SK-N-SH (cell line): ENCODE results near the gene FDXACB1.

Experiments used
- CHD2 ChIP-seq: fragments of 150-350 bp; IDR thresholded peaks from 2 replicates; pipeline ENCODE4 v1.6.1; 2018; ENCODE audit warnings: low read length; ENCODE audit not compliant: partially characterized antibody
- CTCF ChIP-seq: fragments of 200-600 bp; sonication (generic); IDR thresholded peaks from 2 replicates; pipeline ENCODE4 v1.6.1; 2017; ENCODE audit warnings: antibody characterized with exemption, mild to moderate bottlenecking, moderate library complexity
- EP300 ChIP-seq, 2 experiments: IDR thresholded peaks; 2 replicates each; pipeline versions ENCODE4 v1.4.0 to v1.6.1; 2012; ENCODE audit warnings: borderline replicate concordance in 1 of 2, low read depth in 1 of 2, low read length in 1 of 2
- GABPA ChIP-seq: IDR thresholded peaks from 2 replicates; pipeline ENCODE4 v1.4.0; 2012; ENCODE audit warnings: low read depth, mild to moderate bottlenecking
- POLR2AphosphoS5 ChIP-seq: IDR thresholded peaks from 2 replicates; pipeline ENCODE4 v1.6.1; 2012; ENCODE audit warnings: low read depth, low read length
- RAD21 ChIP-seq: IDR thresholded peaks from 2 replicates; pipeline ENCODE4 v1.6.1; 2012; ENCODE audit warnings: mild to moderate bottlenecking, low read length
- RCOR1 ChIP-seq: fragments of 150-350 bp; IDR thresholded peaks from 2 replicates; pipeline ENCODE4 v1.6.1; 2017; ENCODE audit warnings: antibody characterized with exemption, low read length
- REST ChIP-seq: IDR thresholded peaks from 2 replicates; pipeline ENCODE4 v1.6.1; 2012; ENCODE audit warnings: mild to moderate bottlenecking, low read depth, low read length, moderate library complexity
- RFX5 ChIP-seq: IDR thresholded peaks from 2 replicates; pipeline ENCODE4 v1.6.1; 2012; ENCODE audit warnings: mild to moderate bottlenecking, improper control_type of control experiment, low read length
- SMC3 ChIP-seq: IDR thresholded peaks from 2 replicates; pipeline ENCODE4 v1.6.1; 2012; ENCODE audit warnings: low read depth, low read length, improper control_type of control experiment
- TAF1 ChIP-seq: IDR thresholded peaks from 2 replicates; pipeline ENCODE4 v1.6.1; 2012; ENCODE audit warnings: low read depth, mild to moderate bottlenecking, low read length, moderate library complexity, borderline replicate concordance
- USF2 ChIP-seq: fragments of 150-350 bp; IDR thresholded peaks from 2 replicates; pipeline ENCODE4 v1.6.1; 2017; ENCODE audit warnings: antibody characterized with exemption, low read length, low read depth, borderline replicate concordance
- YY1 ChIP-seq: IDR thresholded peaks from 2 replicates; pipeline ENCODE4 v1.4.0; 2012; ENCODE audit warnings: low read depth, mild to moderate bottlenecking
- ZBTB33 ChIP-seq: IDR thresholded peaks from 2 replicates; pipeline ENCODE4 v1.4.0; 2012; ENCODE audit warnings: low read depth, borderline replicate concordance

GRCh38 chr11:111911563-111912401, 32.8 kb upstream of the FDXACB1 start, which contains the start of gene CRYAB:
- TF ChIP-seq YY1, result no peak
- no peak for TF ChIP-seq CTCF
- no peak for TF ChIP-seq POLR2AphosphoS5
- TF ChIP-seq REST, result no peak
- no peak for TF ChIP-seq GABPA
- no peak for TF ChIP-seq RCOR1
- TF ChIP-seq EP300 (IDR thresholded peaks at IDR 0.05; ENCODE audit: borderline replicate concordance in 1 of 2, low read depth in 1 of 2, low read length in 1 of 2), result no peak
- no peak for TF ChIP-seq USF2
- no peak for TF ChIP-seq CHD2
- TF ChIP-seq ZBTB33, result no peak
- TF ChIP-seq TAF1, result no peak
- no peak for TF ChIP-seq SMC3
- no peak for TF ChIP-seq RFX5
- no peak for TF ChIP-seq RAD21
